Lower lobe of right lung (tissue), 2 donors: ENCODE measurements around the gene ASB3. TPM values are rescaled to one million over a fixed set of nuclear protein-coding genes. Genes with fewer than 3 reads are reported as not detected.

Source experiments
- ATAC-seq, 2 donors: fragments of 200-7000 bp; cut with Tn5 transposase; one replicate each; pipeline ENCODE4 v1.9.1; 2020 to 2022; ENCODE audit warnings: mild to moderate bottlenecking in 2 of 2, moderate library complexity in 2 of 2
- DNase-seq: peaks from one replicate; pipeline ENCODE4 v3.0.0-alpha.2; 2020
- H3K27ac ChIP-seq: fragments of 200-600 bp; one replicate; pipeline ENCODE4 v1.8.0; 2022
- H3K27me3 ChIP-seq: fragments of 200-600 bp; one replicate; pipeline ENCODE4 v1.8.0; 2022; ENCODE audit warnings: low read depth
- H3K36me3 ChIP-seq: fragments of 200-600 bp; one replicate; pipeline ENCODE4 v1.8.0; 2022; ENCODE audit warnings: mild to moderate bottlenecking
- H3K4me1 ChIP-seq: fragments of 200-600 bp; one replicate; pipeline ENCODE4 v1.8.0; 2022
- H3K4me3 ChIP-seq: fragments of 200-600 bp; one replicate; pipeline ENCODE4 v1.8.0; 2022; ENCODE audit warnings: mild to moderate bottlenecking
- H3K9me3 ChIP-seq: fragments of 200-600 bp; one replicate; pipeline ENCODE4 v1.8.0; 2022
- CTCF ChIP-seq: fragments of 200-600 bp; IDR thresholded peaks from one replicate; pipeline ENCODE4 v1.8.0; 2022; ENCODE audit warnings: antibody characterized with exemption, mild to moderate bottlenecking
- intact Hi-C: fragments of 100-400 bp; cut with DNase I; formaldehyde crosslinking; loops from one replicate; pipeline ENCODE4 v1.11.0; 2022
- total RNA-seq: library from RNA; stranded (reverse); fragmentation: NEBNext Ultra II Directional; extraction: Animal tissue kit (Norgen Biotek cat#: 25700); gene quantifications from one replicate; pipeline ENCODE4 v1.2.1, GENCODE V29; 2021
- donor health status: DM: no; HTN: yes; CAD: no; lungs with severe emphysema.

Gene ASB3
- total RNA-seq, 1 donor from 2014 or later: 35.0 TPM

GRCh38 chr2:53778536-53779162, 8.1 kb downstream of the ASB3 start:
- Histone ChIP-seq H3K4me3 (no peak overlapping the region), H3K4me1 (peaks cover 21% of the 10 kb centered on the region), H3K36me3 (peaks cover 15% of the 10 kb centered on the region), H3K27ac (no peak overlapping the region), H3K9me3 (no peaks in the 10 kb centered on the region), H3K27me3 (no peaks in the 10 kb centered on the region)
- no peak for ATAC-seq
- intact Hi-C loops: no loop called here
- no peak for DNase-seq
- TF ChIP-seq CTCF: no peak

- ATAC-seq (no peak), DNase-seq (no peak)
- Histone ChIP-seq H3K9me3 (no peaks in the 10 kb centered on the region), H3K27ac (no peak overlapping the region), H3K36me3 (peaks cover 15% of the 10 kb centered on the region), H3K4me1 (peaks cover 7% of the 10 kb centered on the region), H3K27me3 (no peaks in the 10 kb centered on the region), H3K4me3 (no peak overlapping the region)
- intact Hi-C loops: no loop called here
- TF ChIP-seq CTCF: no peak
These were observed 9.6 kb downstream of the ASB3 start for GRCh38 chr2:53777134-53777533.

GRCh38 chr2:53770264-53770663, 16.5 kb downstream of the ASB3 start:
- H3K36me3 ChIP-seq: no peaks in the 10 kb centered on the region
- DNase-seq (no peak), ATAC-seq (no peak)
- no peak overlapping the region for H3K27ac ChIP-seq
- no peak overlapping the region for H3K4me3 ChIP-seq
- H3K27me3 ChIP-seq: no peaks in the 10 kb centered on the region
- no peaks in the 10 kb centered on the region for H3K9me3 ChIP-seq
- intact Hi-C loops: no loop called here
- peaks cover 15% of the 10 kb centered on the region for H3K4me1 ChIP-seq
- no peak for TF ChIP-seq CTCF

GRCh38 chr2:53769318-53769945, 17.3 kb downstream of the ASB3 start:
- Histone ChIP-seq H3K4me3 (no peak overlapping the region), H3K36me3 (peaks cover 2% of the 10 kb centered on the region), H3K27ac (no peak overlapping the region), H3K27me3 (no peaks in the 10 kb centered on the region), H3K9me3 (no peaks in the 10 kb centered on the region), H3K4me1 (peaks cover 15% of the 10 kb centered on the region)
- no peak for TF ChIP-seq CTCF
- DNase-seq (no peak), ATAC-seq (no peak)
- intact Hi-C loops: no loop called here

GRCh38 chr2:53768242-53768542, 18.6 kb downstream of the ASB3 start:
- Histone ChIP-seq H3K36me3 (peaks cover 15% of the 10 kb centered on the region), H3K27ac (peak overlapping the region; percentile 76), H3K27me3 (no peaks in the 10 kb centered on the region), H3K4me1 (peaks cover 15% of the 10 kb centered on the region), H3K4me3 (peak overlapping the region; percentile 79), H3K9me3 (no peaks in the 10 kb centered on the region)
- DNase-seq (no peak), ATAC-seq (no peak)
- intact Hi-C loops: no loop called here
- no peak for TF ChIP-seq CTCF
